Hepatocyte (in vitro differentiated cells): ENCODE measurements around the gene UGGT1. TPM values are rescaled to one million over a fixed set of nuclear protein-coding genes. Genes with fewer than 3 reads are reported as not detected.

Experiments used
- DNase-seq: peaks from one replicate; pipeline ENCODE4 v3.0.0-alpha.2; 2016; ENCODE audit warnings: low spot score
- H2AFZ ChIP-seq: fragments of 200-600 bp; sonication (generic); 2 replicates; pipeline ENCODE4 v1.6.0; 2016; ENCODE audit warnings: antibody characterized with exemption, mild to moderate bottlenecking
- H3K27ac ChIP-seq: fragments of 200-600 bp; sonication (generic); 2 replicates; pipeline ENCODE4 v1.5.1; 2016; ENCODE audit warnings: mild to moderate bottlenecking
- H3K27me3 ChIP-seq: fragments of 200-600 bp; sonication (generic); 2 replicates; pipeline ENCODE4 v1.6.1; 2016
- H3K36me3 ChIP-seq: fragments of 200-600 bp; sonication (generic); replicated peaks from 2 replicates; pipeline ENCODE4 v1.5.1; 2016; ENCODE audit warnings: low read depth; ENCODE audit not compliant: insufficient read depth
- H3K4me1 ChIP-seq: fragments of 200-600 bp; sonication (generic); 2 replicates; pipeline ENCODE4 v1.5.1; 2016; ENCODE audit warnings: mild to moderate bottlenecking, moderate library complexity; ENCODE audit not compliant: insufficient read depth
- H3K4me2 ChIP-seq: fragments of 200-600 bp; sonication (generic); 2 replicates; pipeline ENCODE4 v1.6.0; 2016
- H3K4me3 ChIP-seq: fragments of 200-600 bp; sonication (generic); 2 replicates; pipeline ENCODE4 v1.5.1; 2016; ENCODE audit warnings: mild to moderate bottlenecking
- H3K79me2 ChIP-seq: fragments of 200-600 bp; sonication (generic); 2 replicates; pipeline ENCODE4 v1.6.0; 2017; ENCODE audit warnings: mild to moderate bottlenecking
- H3K9me2 ChIP-seq: fragments of 200-600 bp; sonication (generic); replicated peaks from 2 replicates; pipeline ENCODE4 v1.6.0; 2017; ENCODE audit warnings: mild to moderate bottlenecking; ENCODE audit not compliant: insufficient read depth
- H3K9me3 ChIP-seq: fragments of 200-600 bp; sonication (generic); 2 replicates; pipeline ENCODE4 v1.5.1; 2016; ENCODE audit warnings: low read depth, mild to moderate bottlenecking
- H4K20me1 ChIP-seq: fragments of 200-600 bp; sonication (generic); 2 replicates; pipeline ENCODE4 v1.6.0; 2016; ENCODE audit warnings: mild to moderate bottlenecking; ENCODE audit not compliant: insufficient read depth, poor library complexity, severe bottlenecking
- CTCF ChIP-seq: fragments of 200-600 bp; sonication (generic); IDR thresholded peaks from 2 replicates; pipeline ENCODE4 v1.5.1; 2016; ENCODE audit warnings: antibody characterized with exemption, mild to moderate bottlenecking; ENCODE audit not compliant: poor library complexity
- EZH2 ChIP-seq: fragments of 200-600 bp; sonication (generic); IDR thresholded peaks from 2 replicates; pipeline ENCODE4 v1.6.1; 2016; ENCODE audit warnings: antibody characterized with exemption, mild to moderate bottlenecking, borderline replicate concordance
- EZH2phosphoT487 ChIP-seq: fragments of 200-600 bp; sonication (generic); IDR thresholded peaks from one replicate; pipeline ENCODE4 v1.6.1; 2018; ENCODE audit warnings: antibody characterized with exemption, mild to moderate bottlenecking, low read depth, moderate library complexity; ENCODE audit not compliant: unreplicated experiment, severe bottlenecking
- WGBS: methylation state at CpG from one replicate; pipeline ENCODE4 v1.1.6; 2016; ENCODE audit warnings: low lambda C conversion rate; ENCODE audit errors: missing lambda C conversion rate; 5-methylcytosine and 5-hydroxymethylcytosine counted together
- polyA plus RNA-seq: library from polyadenylated mRNA; unstranded; fragments of >200 nt; fragmentation: Nextera tagmentation; extraction: Ambion mirVana; gene quantifications from 2 replicates; pipeline ENCODE4 v1.2.1, GENCODE V29; 2016
- small RNA-seq: library from RNA; depleted of rRNA; stranded (forward); fragments of <200 nt; gene quantifications from one replicate; pipeline ENCODE3, GENCODE V24; 2014
- total RNA-seq: library from RNA; depleted of rRNA; stranded (reverse); fragments of >200 nt; gene quantifications from 2 replicates; pipeline ENCODE4 v1.2.3, GENCODE V29; 2014

The UGGT1 gene
- total and polyA plus RNA-seq, 2 experiments from 2014 or later: 6.8 to 49.7 TPM

GRCh38 chr2:128237911-128238697 is 147.1 kb downstream of the UGGT1 start:
- H3K4me1 ChIP-seq: no peaks in the 10 kb centered on the region
- no peaks in the 10 kb centered on the region for H4K20me1 ChIP-seq
- H3K27ac ChIP-seq: no peak overlapping the region
- no peak overlapping the region for H3K4me2 ChIP-seq
- no peaks in the 10 kb centered on the region for H3K9me2 ChIP-seq
- DNase-seq: no peak
- H3K9me3 ChIP-seq: no peaks in the 10 kb centered on the region
- H3K27me3 ChIP-seq: no peaks in the 10 kb centered on the region
- H2AFZ ChIP-seq: no peak overlapping the region
- H3K36me3 ChIP-seq: no peaks in the 10 kb centered on the region
- WGBS: 90% methylated on average over 8 of the region's 8 CpGs
- no peak overlapping the region for H3K4me3 ChIP-seq
- TF ChIP-seq EZH2: no peak
- no peak for TF ChIP-seq CTCF
- no peak for TF ChIP-seq EZH2phosphoT487
- no peaks in the 10 kb centered on the region for H3K79me2 ChIP-seq

DNA sequence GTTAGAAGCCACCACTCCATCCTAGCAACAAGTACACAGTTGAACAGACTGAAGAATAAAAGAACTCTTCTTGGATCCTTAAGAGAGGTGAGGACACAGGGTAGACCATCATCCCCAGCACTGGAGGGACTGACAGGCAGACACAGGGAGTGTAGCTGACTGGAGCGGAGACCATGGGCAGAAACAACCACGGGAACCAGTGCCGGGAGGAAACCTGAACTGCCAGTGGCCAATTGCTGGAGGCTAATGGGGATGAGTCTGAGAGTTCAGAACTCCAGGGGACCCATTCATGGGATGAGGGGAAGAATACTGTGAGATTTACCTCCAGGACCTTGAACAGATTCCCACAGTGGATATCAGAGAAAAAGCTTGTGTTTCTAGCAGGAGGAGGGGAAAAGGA is 150.9 kb downstream of the UGGT1 start:
- Histone ChIP-seq H3K4me2 (no peak overlapping the region), H3K9me3 (no peaks in the 10 kb centered on the region), H3K9me2 (no peaks in the 10 kb centered on the region), H3K4me1 (no peaks in the 10 kb centered on the region), H2AFZ (no peak overlapping the region), H3K36me3 (no peaks in the 10 kb centered on the region), H3K4me3 (no peak overlapping the region), H3K79me2 (no peaks in the 10 kb centered on the region), H4K20me1 (no peaks in the 10 kb centered on the region), H3K27ac (no peak overlapping the region), H3K27me3 (no peaks in the 10 kb centered on the region)
- no peak for TF ChIP-seq EZH2
- no peak for TF ChIP-seq CTCF
- no peak for TF ChIP-seq EZH2phosphoT487
- no peak for DNase-seq
- WGBS: 77% methylated on average over 3 of the region's 3 CpGs

Small RNA genes lying within 50 kb of the gene (small RNA-seq; reads per million reads assigned to genes)
- gene AC108059.2 (not detected), gene AC108059.3 (not detected), gene DYNLT3P2 (not detected), gene RF00019 (not detected)

Other genes with a start within 250 kb of the UGGT1 start
- 19.9 and 25.2 TPM in 2 replicates for gene POLR2D, start 233.0 kb upstream of the UGGT1 start, total RNA-seq
- 22.0 and 31.4 TPM in 2 replicates for gene POLR2D, start 233.0 kb upstream of the UGGT1 start, polyA plus RNA-seq
- gene AMMECR1L, start 205.2 kb upstream of the UGGT1 start, total RNA-seq: 10.1 and 14.7 TPM in 2 replicates
- 8.1 and 9.3 TPM in 2 replicates for gene AMMECR1L, start 205.2 kb upstream of the UGGT1 start, polyA plus RNA-seq
- 12.6 and 18.8 TPM in 2 replicates for gene SAP130, start 63.1 kb upstream of the UGGT1 start, total RNA-seq
- 12.7 and 18.4 TPM in 2 replicates for gene SAP130, start 63.1 kb upstream of the UGGT1 start, polyA plus RNA-seq
- 35.7 and 48.3 TPM in 2 replicates for gene HS6ST1, start 227.7 kb downstream of the UGGT1 start, total RNA-seq
- gene HS6ST1, start 227.7 kb downstream of the UGGT1 start, polyA plus RNA-seq: 34.9 and 46.7 TPM in 2 replicates